ENCODE data around the gene NR3C2.

The NR3C2 gene

GRCh38 chr4:148268835-148269234 lies 173.4 kb downstream of the NR3C2 start:
- FAIRE-seq (no peak), DNase-seq (ENCODE audit: insufficient read length, low spot score) (no peak)

- DNase-seq (ENCODE audit: insufficient read length, low spot score) = no peak
- FAIRE-seq = no peak
These were observed 175.3 kb downstream of the NR3C2 start for GRCh38 chr4:148266921-148267320.

GRCh38 chr4:148266240-148266639 lies 176.0 kb downstream of the NR3C2 start:
- FAIRE-seq = no peak
- no peak for DNase-seq (ENCODE audit: insufficient read length, low spot score)

GRCh38 chr4:148265627-148266026 lies 176.6 kb downstream of the NR3C2 start:
- DNase-seq (ENCODE audit: insufficient read length, low spot score) (no peak), FAIRE-seq (no peak)

GRCh38 chr4:148263802-148264201 lies 178.4 kb downstream of the NR3C2 start:
- FAIRE-seq = no peak

GRCh38 chr4:148263127-148263526 lies 179.1 kb downstream of the NR3C2 start:
- FAIRE-seq = no peak
- no peak for DNase-seq (ENCODE audit: insufficient read length, low spot score)

More at GRCh38 chr4:148263802-148264201, 178.4 kb downstream of the NR3C2 start:
- DNase-seq (ENCODE audit: insufficient read length, low spot score) = no peak

- DNase-seq (ENCODE audit: insufficient read length, low spot score) (no peak), FAIRE-seq (no peak)
These were observed 180.4 kb downstream of the NR3C2 start for GRCh38 chr4:148261848-148262247.

GRCh38 chr4:148259841-148260240 lies 182.4 kb downstream of the NR3C2 start:
- FAIRE-seq = no peak

GRCh38 chr4:148258535-148258934 lies 183.7 kb downstream of the NR3C2 start:
- DNase-seq (ENCODE audit: insufficient read length, low spot score) = no peak
- no peak for FAIRE-seq

More at GRCh38 chr4:148259841-148260240, 182.4 kb downstream of the NR3C2 start:
- DNase-seq (ENCODE audit: insufficient read length, low spot score) = no peak

GRCh38 chr4:148255344-148255720 lies 186.9 kb downstream of the NR3C2 start:
- DNase-seq (ENCODE audit: insufficient read length, low spot score) = no peak
- no peak for FAIRE-seq

- FAIRE-seq (no peak), DNase-seq (ENCODE audit: insufficient read length, low spot score) (no peak)
These were observed 187.4 kb downstream of the NR3C2 start for GRCh38 chr4:148254621-148255343.

- FAIRE-seq (no peak), DNase-seq (ENCODE audit: insufficient read length, low spot score) (no peak)
These were observed 188.4 kb downstream of the NR3C2 start for GRCh38 chr4:148253768-148254167.

GRCh38 chr4:148248824-148249223 lies 193.4 kb downstream of the NR3C2 start:
- FAIRE-seq = no peak
- DNase-seq (ENCODE audit: insufficient read length, low spot score) = no peak

- no peak for DNase-seq (ENCODE audit: insufficient read length, low spot score)
- no peak for FAIRE-seq
These were observed 197.2 kb downstream of the NR3C2 start for GRCh38 chr4:148245015-148245414.

GRCh38 chr4:148243837-148244236 lies 198.4 kb downstream of the NR3C2 start:
- no peak for DNase-seq (ENCODE audit: insufficient read length, low spot score)
- FAIRE-seq = no peak

GRCh38 chr4:148240241-148240640 lies 202.0 kb downstream of the NR3C2 start:
- DNase-seq (ENCODE audit: insufficient read length, low spot score) = no peak
- FAIRE-seq = no peak

- no peak for FAIRE-seq
- DNase-seq (ENCODE audit: insufficient read length, low spot score) = no peak
These were observed 202.7 kb downstream of the NR3C2 start for GRCh38 chr4:148239494-148239985.

- DNase-seq (ENCODE audit: insufficient read length, low spot score) = no peak
- FAIRE-seq = no peak
These were observed 203.3 kb downstream of the NR3C2 start for GRCh38 chr4:148238811-148239493.

- no peak for FAIRE-seq
- no peak for DNase-seq (ENCODE audit: insufficient read length, low spot score)
These were observed 204.1 kb downstream of the NR3C2 start for GRCh38 chr4:148238086-148238485.

- DNase-seq (ENCODE audit: insufficient read length, low spot score) = no peak
- no peak for FAIRE-seq
These were observed 206.4 kb downstream of the NR3C2 start for GRCh38 chr4:148235809-148236208.

- DNase-seq (ENCODE audit: insufficient read length, low spot score) (no peak), FAIRE-seq (no peak)
These were observed 212.4 kb downstream of the NR3C2 start for GRCh38 chr4:148229798-148230197.

- no peak for FAIRE-seq
- DNase-seq (ENCODE audit: insufficient read length, low spot score) = no peak
These were observed 213.2 kb downstream of the NR3C2 start for GRCh38 chr4:148229028-148229427.
